ENCODE data around the gene SDHAF2. TPM values are rescaled to one million over a fixed set of nuclear protein-coding genes. Genes with fewer than 3 reads are reported as not detected.

Gene SDHAF2
- total and polyA plus RNA-seq, 2 of the 13 experiments (the other 11 are each of a cell fraction or from before 2014, with no cell fraction given): 44.2 to 70.4 TPM

- H3K4me2 ChIP-seq (ENCODE audit: low read depth, low read length): no peak overlapping the region
- H3K4me3 ChIP-seq (replicated peaks in 1 of 3; ENCODE audit: insufficient read depth in 1 of 3, low read depth in 2 of 3, low read length in 3 of 3): no peak overlapping the region
- peak; percentile 34; the same call in 2 of the 3 replicates for ATAC-seq
- no peaks in the 10 kb centered on the region for H3K4me1 ChIP-seq (ENCODE audit: insufficient read depth, low read length)
- TF ChIP-seq EZH2 (conservative IDR thresholded peaks at IDR 0.05; ENCODE audit: low read depth, low read length) (no peak), ZNF607 (CRISPR knock-in tag; IDR thresholded peaks at IDR 0.05; ENCODE audit: borderline replicate concordance) (no peak), HNRNPUL1 (IDR thresholded peaks at IDR 0.05; ENCODE audit: low read depth, low read length) (no peak), POLR2G (IDR thresholded peaks at IDR 0.05; ENCODE audit: low read depth, low read length) (peak; percentile 54)
- in situ Hi-C loops (cut with HindIII; ENCODE audit: extremely low pct_ligation_motif_present, low pct_unique_long_range_greater_than_20kb): no loop called here
- no peak overlapping the region for H2AFZ ChIP-seq (ENCODE audit: low read length)
- 86% methylated on average over 1 of the region's 2 CpGs for WGBS (ENCODE audit: low lambda C conversion rate)
- no peak for DNase-seq (ENCODE audit: low spot score)
- intact Hi-C loops (cut with micrococcal nuclease; ENCODE audit: unreplicated experiment): no loop called here
- CTCF ChIA-PET (ENCODE audit: low intra/inter-chr PET ratio, low total read pairs): no interaction called here
- no TSS peak for BruUV-seq (replicated peaks)
- H4K20me1 ChIP-seq (ENCODE audit: insufficient read depth, low read length): no peaks in the 10 kb centered on the region
- FAIRE-seq: no peak
- POLR2A ChIA-PET: interaction anchor here (1.3 to 4.5 kb wide), 7 partner anchors 9 to 66 kb away, joined by 4 to 35 read pairs (median 8); partner anchors contain the start of genes CPSF7, CYB561A3, SDHAF2 and TMEM216
- H3K9me3 ChIP-seq (ENCODE audit: low read length): no peaks in the 10 kb centered on the region
- no peak overlapping the region for H3K27ac ChIP-seq (ENCODE audit: extremely low read length, insufficient read depth, low read length)
- no peak overlapping the region for H3K9ac ChIP-seq (ENCODE audit: insufficient read depth, low read depth, low read length)
- H3K36me3 ChIP-seq (replicated peaks in 1 of 2; ENCODE audit: control insufficient read depth in 1 of 2, insufficient read depth in 2 of 2, low read length in 2 of 2): peaks cover 31 to 49% of the 10 kb centered on the region in 2 experiments
- no peaks in the 10 kb centered on the region for H3K79me2 ChIP-seq (ENCODE audit: insufficient read depth, low read length)
- H3K27me3 ChIP-seq (ENCODE audit: control insufficient read depth in 1 of 2, insufficient read depth in 2 of 2, low read length in 2 of 2): no peaks in the 10 kb centered on the region
These were observed 28.8 kb upstream of the SDHAF2 start for GRCh38 chr11:61401173-61401572.

GRCh38 chr11:61401573-61401972, 28.4 kb upstream of the SDHAF2 start:
- Histone ChIP-seq H3K27me3 (ENCODE audit: control insufficient read depth in 1 of 2, insufficient read depth in 2 of 2, low read length in 2 of 2) (no peaks in the 10 kb centered on the region), H3K9me3 (ENCODE audit: low read length) (no peaks in the 10 kb centered on the region), H4K20me1 (ENCODE audit: insufficient read depth, low read length) (no peaks in the 10 kb centered on the region), H3K4me1 (ENCODE audit: insufficient read depth, low read length) (no peaks in the 10 kb centered on the region), H3K4me3 (replicated peaks in 1 of 3; ENCODE audit: insufficient read depth in 1 of 3, low read depth in 2 of 3, low read length in 3 of 3) (no peak overlapping the region), H3K36me3 (replicated peaks in 1 of 2; ENCODE audit: control insufficient read depth in 1 of 2, insufficient read depth in 2 of 2, low read length in 2 of 2) (peaks cover 31 to 53% of the 10 kb centered on the region in 2 experiments), H3K27ac (ENCODE audit: extremely low read length, insufficient read depth, low read length) (no peak overlapping the region), H2AFZ (ENCODE audit: low read length) (no peak overlapping the region), H3K79me2 (ENCODE audit: insufficient read depth, low read length) (no peaks in the 10 kb centered on the region), H3K4me2 (ENCODE audit: low read depth, low read length) (no peak overlapping the region), H3K9ac (ENCODE audit: insufficient read depth, low read depth, low read length) (no peak overlapping the region)
- ATAC-seq: no peak
- ChIA-PET CTCF (ENCODE audit: low intra/inter-chr PET ratio, low total read pairs) (no interaction called here), POLR2A (interaction anchor here (1.3 to 4.5 kb wide), 7 partner anchors 9 to 66 kb away, joined by 4 to 35 read pairs (median 8); partner anchors contain the start of genes CPSF7, CYB561A3, SDHAF2 and TMEM216)
- no TSS peak for BruUV-seq (replicated peaks)
- no peak for DNase-seq (ENCODE audit: low spot score)
- no peak for FAIRE-seq
- intact Hi-C loops (cut with micrococcal nuclease; ENCODE audit: unreplicated experiment): no loop called here
- 95% methylated on average over 2 of the region's 2 CpGs for WGBS (ENCODE audit: low lambda C conversion rate)
- in situ Hi-C loops (cut with HindIII; ENCODE audit: extremely low pct_ligation_motif_present, low pct_unique_long_range_greater_than_20kb): no loop called here
- TF ChIP-seq POLR2AphosphoS5 (IDR thresholded peaks at IDR 0.05; ENCODE audit: low read depth, low read length) (peak; percentile 11), RBM22 (optimal IDR thresholded peaks at IDR 0.05; ENCODE audit: low read length) (peak; percentile 40), MAFG (CRISPR knock-in tag; IDR thresholded peaks at IDR 0.05) (no peak), TGIF2 (CRISPR knock-in tag; IDR thresholded peaks at IDR 0.05) (no peak), ZBTB26 (CRISPR knock-in tag; IDR thresholded peaks at IDR 0.05; ENCODE audit: borderline replicate concordance) (no peak), POLR2G (IDR thresholded peaks at IDR 0.05; ENCODE audit: low read depth, low read length) (peak; percentile 21; the same call in 1 of the 2 replicates), RBFOX2 (IDR thresholded peaks at IDR 0.05; ENCODE audit: low read depth, low read length) (0 out of 2 replicates have a peak, but pooled peaks have one; percentile 36)
